Measurements from ENCODE around the gene IVD.

GRCh38 chr15:40389824-40390595, 15.6 kb upstream of the IVD start:
- TF ChIP-seq EP300 (IDR thresholded peaks at IDR 0.05; ENCODE audit: borderline replicate concordance in 1 of 2, low read depth in 1 of 2, low read length in 1 of 2) (no peak), CTCF (IDR thresholded peaks at IDR 0.05) (no peak), JUND (IDR thresholded peaks at IDR 0.05) (no peak), NFIC (IDR thresholded peaks at IDR 0.05; ENCODE audit: borderline replicate concordance) (no peak), MXI1 (IDR thresholded peaks at IDR 0.05; ENCODE audit: low read depth, low read length) (no peak), GABPA (IDR thresholded peaks at IDR 0.05; ENCODE audit: low read depth) (no peak), POLR2AphosphoS5 (IDR thresholded peaks at IDR 0.05; ENCODE audit: low read depth, low read length) (no peak), MEF2A (IDR thresholded peaks at IDR 0.05; ENCODE audit: borderline replicate concordance, low read depth) (no peak), FOXJ3 (CRISPR knock-in tag; IDR thresholded peaks at IDR 0.05) (no peak), EZH2phosphoT487 (IDR thresholded peaks at IDR 0.05; ENCODE audit: borderline replicate concordance, low read depth) (no peak), YY1 (IDR thresholded peaks at IDR 0.05; ENCODE audit: low read depth) (no peak), ZBTB33 (IDR thresholded peaks at IDR 0.05; ENCODE audit: borderline replicate concordance, low read depth) (no peak)

Measured in SK-N-SH (cell line).